CD14-positive monocyte (primary cell): Measurements from ENCODE around the gene TBPL1. TPM values are rescaled to one million over a fixed set of nuclear protein-coding genes. Genes with fewer than 3 reads are reported as not detected.
"Not testable (repeated sequence)": the region's sequence is repeated elsewhere in the genome, so short reads cannot be mapped to it uniquely, and the experiment has no call there.

Experiments
- DNase-seq, 3 donors: peaks; one replicate each; pipeline ENCODE4 v3.0.0-alpha.2; 2011 to 2022
- H2AFZ ChIP-seq: 2 replicates; pipeline ENCODE4 v1.6.0; 2012; ENCODE audit warnings: mild to moderate bottlenecking, low read depth, low read length, inconsistent platforms; ENCODE audit not compliant: insufficient read depth, poor library complexity, severe bottlenecking
- H3K27ac ChIP-seq, 2 donors: 1 replicate in 1 of 2; 2 replicates in 1 of 2; pipeline ENCODE4 v1.5.1; 2012 to 2013; ENCODE audit warnings: low read length in 2 of 2, control low read depth in 1 of 2, inconsistent platforms in 1 of 2, low read depth in 1 of 2, mild to moderate bottlenecking in 1 of 2
- H3K27me3 ChIP-seq, 2 donors: one replicate each; pipeline versions ENCODE4 v1.6.0 to v1.6.1; 2011 to 2013; ENCODE audit warnings: low read length in 2 of 2; ENCODE audit not compliant: control insufficient read depth in 2 of 2, insufficient read depth in 2 of 2
- H3K36me3 ChIP-seq, 2 donors: replicated peaks in 1 of 2; 1 replicate in 1 of 2; 2 replicates in 1 of 2; pipeline versions ENCODE4 v1.5.1 to v1.6.1; 2012 to 2013; ENCODE audit warnings: low read length in 2 of 2, control low read depth in 1 of 2, inconsistent platforms in 1 of 2, mild to moderate bottlenecking in 1 of 2; ENCODE audit not compliant: insufficient read depth in 2 of 2, control insufficient read depth in 1 of 2
- H3K4me1 ChIP-seq, 2 donors: 1 replicate in 1 of 2; 2 replicates in 1 of 2; pipeline versions ENCODE4 v1.5.1 to v1.6.1; 2012 to 2013; ENCODE audit warnings: low read length in 2 of 2, control low read depth in 1 of 2, inconsistent platforms in 1 of 2, mild to moderate bottlenecking in 1 of 2, moderate library complexity in 1 of 2; ENCODE audit not compliant: insufficient read depth in 2 of 2, control insufficient read depth in 1 of 2
- H3K4me2 ChIP-seq: replicated peaks from 2 replicates; pipeline ENCODE3; 2012; ENCODE audit warnings: low read length, moderate library complexity, mild to moderate bottlenecking; ENCODE audit not compliant: poor library complexity, severe bottlenecking; ENCODE audit errors: extremely low read depth
- H3K4me3 ChIP-seq, 3 experiments: fragments of 200-600 bp in 1 of 3; sonication (generic) in 1 of 3; replicated peaks in 1 of 3; 1 replicate in 2 of 3; 2 replicates in 1 of 3; pipeline ENCODE4 v1.5.1; 2011 to 2013; ENCODE audit warnings: low read length in 3 of 3, mild to moderate bottlenecking in 3 of 3, control low read depth in 2 of 3, low read depth in 2 of 3, inconsistent platforms in 1 of 3, moderate library complexity in 1 of 3
- H3K79me2 ChIP-seq: 2 replicates; pipeline ENCODE4 v1.6.0; 2012; ENCODE audit warnings: mild to moderate bottlenecking, control low read depth, inconsistent platforms, low read length, moderate library complexity; ENCODE audit not compliant: insufficient read depth
- H3K9ac ChIP-seq: 2 replicates; pipeline ENCODE4 v1.6.0; 2017; ENCODE audit warnings: low read length, mild to moderate bottlenecking; ENCODE audit not compliant: insufficient read depth, poor library complexity, severe bottlenecking
- H3K9me3 ChIP-seq, 2 donors: replicated peaks in 1 of 2; 1 replicate in 1 of 2; 2 replicates in 1 of 2; pipeline versions ENCODE4 v1.5.1 to v1.6.1; 2012 to 2013; ENCODE audit warnings: low read length in 2 of 2, control low read depth in 1 of 2; ENCODE audit not compliant: control insufficient read depth in 1 of 2, insufficient read depth in 1 of 2
- H4K20me1 ChIP-seq: 2 replicates; pipeline ENCODE4 v1.6.0; 2012; ENCODE audit warnings: mild to moderate bottlenecking, low read length, control low read depth, moderate library complexity; ENCODE audit not compliant: insufficient read depth
- H3K27ac Mint-ChIP-seq, 7 donors: one replicate each; pipeline ENCODE4 v1.8.0; 2020; ENCODE audit warnings: mild to moderate bottlenecking in 7 of 7, mixed read lengths in 7 of 7, moderate library complexity in 6 of 7, inconsistent platforms in 2 of 7
- H3K27me3 Mint-ChIP-seq, 3 donors: one replicate each; pipeline ENCODE4 v1.8.0; 2021 to 2022; ENCODE audit warnings: low read depth in 3 of 3, mild to moderate bottlenecking in 3 of 3, mixed read lengths in 3 of 3, moderate library complexity in 3 of 3, inconsistent platforms in 1 of 3
- H3K36me3 Mint-ChIP-seq, 2 donors: one replicate each; pipeline ENCODE4 v1.8.0; 2020; ENCODE audit warnings: mixed read lengths in 2 of 2, inconsistent platforms in 1 of 2, mild to moderate bottlenecking in 1 of 2
- H3K4me1 Mint-ChIP-seq: one replicate; pipeline ENCODE4 v1.8.0; 2020; ENCODE audit warnings: mild to moderate bottlenecking, mixed read lengths
- H3K4me3 Mint-ChIP-seq, 2 donors: one replicate each; pipeline ENCODE4 v1.8.0; 2020; ENCODE audit warnings: mild to moderate bottlenecking in 2 of 2, mixed read lengths in 2 of 2, moderate library complexity in 1 of 2
- H3K9me3 Mint-ChIP-seq, 7 donors: one replicate each; pipeline ENCODE4 v1.8.0; 2020 to 2022; ENCODE audit warnings: mixed read lengths in 7 of 7, mild to moderate bottlenecking in 6 of 7, moderate library complexity in 6 of 7, inconsistent platforms in 2 of 7
- CTCF ChIP-seq: fragments of 200-600 bp; IDR thresholded peaks from one replicate; pipeline ENCODE4 v1.8.0; 2022; ENCODE audit warnings: antibody characterized with exemption, mild to moderate bottlenecking
- WGBS: methylation state at CpG from one replicate; pipeline ENCODE4 v1.1.5; 2013; ENCODE audit warnings: missing lambda C conversion rate; ENCODE audit not compliant: insufficient coverage; 5-methylcytosine and 5-hydroxymethylcytosine counted together
- intact Hi-C, 2 donors: fragments of 100-400 bp; cut with micrococcal nuclease; formaldehyde crosslinking; loops; one replicate each; pipeline versions ENCODE4 v1.15.0 to v1.15.1; 2023
- polyA plus RNA-seq, 3 donors: library from polyadenylated mRNA; depleted of rRNA in 1 of 3; unstranded in 2 of 3; stranded (reverse) in 1 of 3; fragments of 300-500 nt in 2 of 3; fragments of >200 nt in 1 of 3; fragmentation: Illumina TruSeq in 2 of 3; gene quantifications; 1 replicate in 2 of 3; 2 replicates in 1 of 3; pipeline ENCODE4 v1.2.3, GENCODE V29; 2012 to 2021

TBPL1 gene
- polyA plus RNA-seq, 3 donors, result 22.0 to 35.6 (median 35.5) TPM

- Mint-ChIP-seq H3K4me1 (peaks cover 27% of the 10 kb centered on the region), H3K9me3 (peaks cover 0 to 2% (median 0%) of the 10 kb centered on the region in 7 donors), H3K4me3 (no peak overlapping the region), H3K36me3 (peaks cover 21 to 28% of the 10 kb centered on the region in 2 donors), H3K27me3 (peaks cover 0 to 2% (median 0%) of the 10 kb centered on the region in 3 donors), H3K27ac (no peak overlapping the region)
- no peak overlapping the region for H3K9ac ChIP-seq
- peaks cover 36% of the 10 kb centered on the region for H3K79me2 ChIP-seq
- TF ChIP-seq CTCF, result no peak
- H2AFZ ChIP-seq, result no peak overlapping the region
- H3K4me2 ChIP-seq, result no peak overlapping the region
- H3K27ac ChIP-seq, result no peak overlapping the region
- no peaks in the 10 kb centered on the region for H3K27me3 ChIP-seq
- DNase-seq, result no peak
- no peak overlapping the region for H3K4me3 ChIP-seq
- no peaks in the 10 kb centered on the region for H3K9me3 ChIP-seq
- peaks cover 45% of the 10 kb centered on the region for H4K20me1 ChIP-seq
- H3K4me1 ChIP-seq, result peaks cover 15 to 24% of the 10 kb centered on the region in 2 donors
- no CpG with 5 or more reads among the region's 2 CpGs for WGBS
- peaks cover 0 to 14% of the 10 kb centered on the region in 2 donors for H3K36me3 ChIP-seq
- intact Hi-C loops, result loop anchor here (5.0 to 10.0 kb wide), 2 partner anchors 83 to 86 kb away; no protein-coding TSS in a partner anchor
Observed at GRCh38 chr6:133978896-133979240, 25.8 kb downstream of the TBPL1 start.

- Histone ChIP-seq H4K20me1 (peaks cover 40% of the 10 kb centered on the region), H3K4me1 (peaks cover 15 to 30% of the 10 kb centered on the region in 2 donors), H3K36me3 (peaks cover under 1 to 17% of the 10 kb centered on the region in 2 donors), H3K79me2 (peaks cover 34% of the 10 kb centered on the region)
- not testable (repeated sequence) for DNase-seq, H3K4me3 ChIP-seq, H3K9ac ChIP-seq, H3K4me2 ChIP-seq, H3K27ac ChIP-seq, H3K9me3 ChIP-seq, H2AFZ ChIP-seq, H3K27me3 ChIP-seq, H3K9me3 Mint-ChIP-seq, H3K4me3 Mint-ChIP-seq, H3K27me3 Mint-ChIP-seq
- Mint-ChIP-seq H3K4me1 (peaks cover 32% of the 10 kb centered on the region), H3K27ac (peak overlapping the region in 1 of 7 donors; percentile 57), H3K36me3 (peaks cover 21 to 28% of the 10 kb centered on the region in 2 donors)
- intact Hi-C loops, result loop anchor here (5.0 to 10.0 kb wide), 2 partner anchors 83 to 85 kb away; no protein-coding TSS in a partner anchor
- WGBS, result 94% methylated on average over 3 of the region's 7 CpGs
Observed at GRCh38 chr6:133979269-133979963, 26.4 kb downstream of the TBPL1 start.
